A673 (cell line): Measurements from ENCODE around the gene ACSF3. TPM values are rescaled to one million over a fixed set of nuclear protein-coding genes. Genes with fewer than 3 reads are reported as not detected.

ENCODE experiments used
- BruUV-seq: library from RNA; stranded (reverse); fragments of 400-500 nt; replicated peaks from 2 replicates; lab custom pipeline; 2021; lab: Mats Ljungman, UMichigan
- CTCF ChIA-PET: fragments of 300-600 bp; sonication (Branson Sonifier 250); formaldehyde crosslinking; loops from one replicate; lab custom pipeline; 2022; ENCODE audit warnings: antibody characterized with exemption; lab: Charles Lee
- POLR2A ChIA-PET: fragments of 300-600 bp; sonication (Branson Sonifier 250); formaldehyde crosslinking; loops from one replicate; lab custom pipeline; 2022; ENCODE audit warnings: antibody characterized with exemption; ENCODE audit not compliant: low non-redundant PET; lab: Charles Lee
- DNase-seq: peaks from one replicate; pipeline ENCODE4 v3.0.0-alpha.2; 2015; ENCODE audit warnings: low spot score
- H3K27ac ChIP-seq: fragments of 200-600 bp; sonication (generic); 2 replicates; pipeline ENCODE4 v1.5.1; 2016; ENCODE audit warnings: mixed run types, low read depth, mild to moderate bottlenecking, mixed read lengths, antibody characterized with exemption, low read length; ENCODE audit not compliant: poor library complexity, severe bottlenecking
- H3K27me3 ChIP-seq: fragments of 200-600 bp; sonication (generic); replicated peaks from 2 replicates; pipeline ENCODE4 v1.6.1; 2017; ENCODE audit warnings: mixed run types, low read depth, mild to moderate bottlenecking, mixed read lengths, antibody characterized with exemption, low read length; ENCODE audit not compliant: insufficient read depth, poor library complexity
- H3K36me3 ChIP-seq: fragments of 200-600 bp; sonication (generic); 2 replicates; pipeline ENCODE4 v1.6.1; 2016; ENCODE audit warnings: mixed run types, mild to moderate bottlenecking, mixed read lengths, antibody characterized with exemption, low read length; ENCODE audit not compliant: insufficient read depth, poor library complexity, severe bottlenecking
- H3K4me1 ChIP-seq: fragments of 200-600 bp; sonication (generic); 2 replicates; pipeline ENCODE4 v1.6.1; 2017; ENCODE audit warnings: mixed run types, mild to moderate bottlenecking, mixed read lengths, antibody characterized with exemption, low read length; ENCODE audit not compliant: insufficient read depth, poor library complexity, severe bottlenecking
- H3K4me3 ChIP-seq: fragments of 200-600 bp; sonication (generic); 2 replicates; pipeline ENCODE4 v1.5.1; 2016; ENCODE audit warnings: low read depth, mixed run types, mild to moderate bottlenecking, mixed read lengths, low read length; ENCODE audit not compliant: poor library complexity, severe bottlenecking
- H3K9me3 ChIP-seq: fragments of 200-600 bp; sonication (generic); 2 replicates; pipeline ENCODE4 v1.6.1; 2016; ENCODE audit warnings: mixed run types, low read depth, mild to moderate bottlenecking, mixed read lengths, antibody characterized with exemption, low read length; ENCODE audit not compliant: poor library complexity, severe bottlenecking
- CTCF ChIP-seq: fragments of 300-800, 200-600 bp; sonication (generic); conservative IDR thresholded peaks from 2 replicates; pipeline ENCODE4 v1.5.1; 2017; ENCODE audit warnings: low read depth, mild to moderate bottlenecking, antibody characterized with exemption, low read length, moderate library complexity, mixed read lengths
- EZH2 ChIP-seq: fragments of 200-600 bp; sonication (generic); IDR thresholded peaks from 2 replicates; pipeline ENCODE4 v1.6.1; 2017; ENCODE audit warnings: borderline replicate concordance, low read depth, mild to moderate bottlenecking, mixed read lengths, antibody characterized with exemption, low read length; ENCODE audit not compliant: poor library complexity, severe bottlenecking
- intact Hi-C: fragments of 100-400 bp; cut with micrococcal nuclease; formaldehyde crosslinking; loops from one replicate; pipeline ENCODE4 v1.10.0; 2022; ENCODE audit not compliant: unreplicated experiment
- total RNA-seq: library from RNA; stranded (reverse); gene quantifications from 2 replicates; pipeline ENCODE4 v1.2.3, GENCODE V29; 2021

The ACSF3 gene
- total RNA-seq, 1 experiment from 2014 or later: 27.7 TPM

- no peak overlapping the region for H3K27ac ChIP-seq
- ChIA-PET CTCF (no interaction called here), POLR2A (no interaction called here)
- no peaks in the 10 kb centered on the region for H3K36me3 ChIP-seq
- TF ChIP-seq CTCF: no peak
- TF ChIP-seq EZH2: no peak
- intact Hi-C loops: no loop called here
- peaks cover 34% of the 10 kb centered on the region for H3K4me1 ChIP-seq
- no peak overlapping the region for H3K4me3 ChIP-seq
- H3K9me3 ChIP-seq: no peaks in the 10 kb centered on the region
- peaks cover 18% of the 10 kb centered on the region for H3K27me3 ChIP-seq
- DNase-seq: no peak
- no TSS peak for BruUV-seq
Observed at GRCh38 chr16:89045881-89046280, 47.8 kb upstream of the ACSF3 start.

- intact Hi-C loops: no loop called here
- TF ChIP-seq EZH2: no peak
- TF ChIP-seq CTCF: no peak
- peaks cover 18% of the 10 kb centered on the region for H3K27me3 ChIP-seq
- CTCF ChIA-PET: no interaction called here
- H3K27ac ChIP-seq: no peak overlapping the region
- BruUV-seq: no TSS peak
- no peak overlapping the region for H3K4me3 ChIP-seq
- peaks cover 40% of the 10 kb centered on the region for H3K4me1 ChIP-seq
- no peaks in the 10 kb centered on the region for H3K36me3 ChIP-seq
- no peak for DNase-seq
- no peaks in the 10 kb centered on the region for H3K9me3 ChIP-seq
- POLR2A ChIA-PET: no interaction called here
Observed at GRCh38 chr16:89046491-89046890, 47.2 kb upstream of the ACSF3 start.

- Histone ChIP-seq H3K27me3 (peaks cover 18% of the 10 kb centered on the region), H3K4me3 (no peak overlapping the region), H3K27ac (no peak overlapping the region), H3K4me1 (peaks cover 48% of the 10 kb centered on the region), H3K36me3 (no peaks in the 10 kb centered on the region), H3K9me3 (no peaks in the 10 kb centered on the region)
- TF ChIP-seq EZH2 (no peak), CTCF (no peak)
- no TSS peak for BruUV-seq
- intact Hi-C loops: no loop called here
- CTCF ChIA-PET: no interaction called here
- POLR2A ChIA-PET: no interaction called here
- DNase-seq: no peak
Observed at GRCh38 chr16:89047331-89048089, 46.1 kb upstream of the ACSF3 start.
